Hepatocyte (in vitro differentiated cells): ENCODE data around the gene SLC6A20. TPM values are rescaled to one million over a fixed set of nuclear protein-coding genes. Genes with fewer than 3 reads are reported as not detected.

Source experiments
- DNase-seq: peaks from one replicate; pipeline ENCODE4 v3.0.0-alpha.2; 2016; ENCODE audit warnings: low spot score
- H2AFZ ChIP-seq: fragments of 200-600 bp; sonication (generic); 2 replicates; pipeline ENCODE4 v1.6.0; 2016; ENCODE audit warnings: antibody characterized with exemption, mild to moderate bottlenecking
- H3K27ac ChIP-seq: fragments of 200-600 bp; sonication (generic); 2 replicates; pipeline ENCODE4 v1.5.1; 2016; ENCODE audit warnings: mild to moderate bottlenecking
- H3K27me3 ChIP-seq: fragments of 200-600 bp; sonication (generic); 2 replicates; pipeline ENCODE4 v1.6.1; 2016
- H3K36me3 ChIP-seq: fragments of 200-600 bp; sonication (generic); replicated peaks from 2 replicates; pipeline ENCODE4 v1.5.1; 2016; ENCODE audit warnings: low read depth; ENCODE audit not compliant: insufficient read depth
- H3K4me1 ChIP-seq: fragments of 200-600 bp; sonication (generic); 2 replicates; pipeline ENCODE4 v1.5.1; 2016; ENCODE audit warnings: mild to moderate bottlenecking, moderate library complexity; ENCODE audit not compliant: insufficient read depth
- H3K4me2 ChIP-seq: fragments of 200-600 bp; sonication (generic); 2 replicates; pipeline ENCODE4 v1.6.0; 2016
- H3K4me3 ChIP-seq: fragments of 200-600 bp; sonication (generic); 2 replicates; pipeline ENCODE4 v1.5.1; 2016; ENCODE audit warnings: mild to moderate bottlenecking
- H3K79me2 ChIP-seq: fragments of 200-600 bp; sonication (generic); 2 replicates; pipeline ENCODE4 v1.6.0; 2017; ENCODE audit warnings: mild to moderate bottlenecking
- H3K9me2 ChIP-seq: fragments of 200-600 bp; sonication (generic); replicated peaks from 2 replicates; pipeline ENCODE4 v1.6.0; 2017; ENCODE audit warnings: mild to moderate bottlenecking; ENCODE audit not compliant: insufficient read depth
- H3K9me3 ChIP-seq: fragments of 200-600 bp; sonication (generic); 2 replicates; pipeline ENCODE4 v1.5.1; 2016; ENCODE audit warnings: low read depth, mild to moderate bottlenecking
- H4K20me1 ChIP-seq: fragments of 200-600 bp; sonication (generic); 2 replicates; pipeline ENCODE4 v1.6.0; 2016; ENCODE audit warnings: mild to moderate bottlenecking; ENCODE audit not compliant: insufficient read depth, poor library complexity, severe bottlenecking
- EZH2 ChIP-seq: fragments of 200-600 bp; sonication (generic); IDR thresholded peaks from 2 replicates; pipeline ENCODE4 v1.6.1; 2016; ENCODE audit warnings: antibody characterized with exemption, mild to moderate bottlenecking, borderline replicate concordance
- EZH2phosphoT487 ChIP-seq: fragments of 200-600 bp; sonication (generic); IDR thresholded peaks from one replicate; pipeline ENCODE4 v1.6.1; 2018; ENCODE audit warnings: antibody characterized with exemption, mild to moderate bottlenecking, low read depth, moderate library complexity; ENCODE audit not compliant: unreplicated experiment, severe bottlenecking
- WGBS: methylation state at CpG from one replicate; pipeline ENCODE4 v1.1.6; 2016; ENCODE audit warnings: low lambda C conversion rate; ENCODE audit errors: missing lambda C conversion rate; 5-methylcytosine and 5-hydroxymethylcytosine counted together
- polyA plus RNA-seq: library from polyadenylated mRNA; unstranded; fragments of >200 nt; fragmentation: Nextera tagmentation; extraction: Ambion mirVana; gene quantifications from 2 replicates; pipeline ENCODE4 v1.2.1, GENCODE V29; 2016
- total RNA-seq: library from RNA; depleted of rRNA; stranded (reverse); fragments of >200 nt; gene quantifications from 2 replicates; pipeline ENCODE4 v1.2.3, GENCODE V29; 2014
- TF ChIP-seq, protein P1 (sequence below): fragments of 200-600 bp; sonication (generic); IDR thresholded peaks from 2 replicates; pipeline ENCODE4 v1.5.1; 2016; ENCODE audit warnings: antibody characterized with exemption, mild to moderate bottlenecking; ENCODE audit not compliant: poor library complexity

SLC6A20 gene
- total and polyA plus RNA-seq, 2 experiments from 2014 or later, result 5.7 to 9.6 TPM

DNA sequence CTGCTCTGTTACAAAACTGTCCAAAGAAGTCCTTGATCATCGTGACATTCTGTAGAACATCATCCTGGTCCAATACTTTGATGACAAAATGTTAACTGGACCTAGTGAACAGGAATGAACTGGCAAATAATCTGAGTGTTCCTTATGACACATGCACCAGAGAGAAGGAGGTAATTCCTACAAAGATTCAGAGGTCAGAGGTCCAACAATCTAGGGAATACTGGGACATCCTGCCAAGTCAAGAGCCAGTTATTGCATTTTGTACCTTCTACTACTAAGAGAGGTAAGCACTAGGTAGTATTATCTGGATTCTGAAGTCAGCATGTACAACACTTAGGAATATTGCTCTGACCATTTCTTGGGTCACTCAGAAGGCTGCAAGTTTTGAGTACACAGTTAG is 24.8 kb upstream of the SLC6A20 start:
- H3K36me3 ChIP-seq, result no peaks in the 10 kb centered on the region
- H3K9me2 ChIP-seq, result no peaks in the 10 kb centered on the region
- H4K20me1 ChIP-seq, result no peaks in the 10 kb centered on the region
- no peaks in the 10 kb centered on the region for H3K9me3 ChIP-seq
- no peak for TF ChIP-seq EZH2
- TF ChIP-seq, protein P1, sequence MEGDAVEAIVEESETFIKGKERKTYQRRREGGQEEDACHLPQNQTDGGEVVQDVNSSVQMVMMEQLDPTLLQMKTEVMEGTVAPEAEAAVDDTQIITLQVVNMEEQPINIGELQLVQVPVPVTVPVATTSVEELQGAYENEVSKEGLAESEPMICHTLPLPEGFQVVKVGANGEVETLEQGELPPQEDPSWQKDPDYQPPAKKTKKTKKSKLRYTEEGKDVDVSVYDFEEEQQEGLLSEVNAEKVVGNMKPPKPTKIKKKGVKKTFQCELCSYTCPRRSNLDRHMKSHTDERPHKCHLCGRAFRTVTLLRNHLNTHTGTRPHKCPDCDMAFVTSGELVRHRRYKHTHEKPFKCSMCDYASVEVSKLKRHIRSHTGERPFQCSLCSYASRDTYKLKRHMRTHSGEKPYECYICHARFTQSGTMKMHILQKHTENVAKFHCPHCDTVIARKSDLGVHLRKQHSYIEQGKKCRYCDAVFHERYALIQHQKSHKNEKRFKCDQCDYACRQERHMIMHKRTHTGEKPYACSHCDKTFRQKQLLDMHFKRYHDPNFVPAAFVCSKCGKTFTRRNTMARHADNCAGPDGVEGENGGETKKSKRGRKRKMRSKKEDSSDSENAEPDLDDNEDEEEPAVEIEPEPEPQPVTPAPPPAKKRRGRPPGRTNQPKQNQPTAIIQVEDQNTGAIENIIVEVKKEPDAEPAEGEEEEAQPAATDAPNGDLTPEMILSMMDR, result no peak
- TF ChIP-seq EZH2phosphoT487, result no peak
- 93% methylated on average over 1 of the region's 1 CpG for WGBS
- H3K4me1 ChIP-seq, result peaks cover 17% of the 10 kb centered on the region
- DNase-seq, result no peak
- no peaks in the 10 kb centered on the region for H3K79me2 ChIP-seq
- no peaks in the 10 kb centered on the region for H3K27me3 ChIP-seq
- H3K4me2 ChIP-seq, result no peak overlapping the region
- H3K4me3 ChIP-seq, result no peak overlapping the region
- H2AFZ ChIP-seq, result no peak overlapping the region
- H3K27ac ChIP-seq, result no peak overlapping the region

DNA sequence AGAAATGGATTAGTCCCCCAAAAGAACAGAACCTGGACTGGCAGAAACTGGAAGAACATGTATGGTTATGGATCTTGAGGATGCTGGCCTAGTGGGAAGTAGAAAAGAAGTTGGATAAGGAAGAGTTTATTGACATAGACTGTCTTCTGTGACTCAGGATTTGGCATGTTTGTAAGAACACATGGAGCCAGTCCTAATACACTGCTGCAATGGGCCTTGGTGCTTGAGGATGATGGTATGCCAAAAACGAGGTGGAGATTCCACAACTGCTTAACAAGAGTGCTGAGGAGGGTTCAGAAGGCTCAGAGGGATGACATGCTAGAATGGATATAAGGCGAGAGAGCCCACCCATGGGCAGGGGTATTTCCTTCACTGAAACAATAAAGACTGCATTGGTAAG is 23.2 kb upstream of the SLC6A20 start:
- H3K27me3 ChIP-seq, result no peaks in the 10 kb centered on the region
- H4K20me1 ChIP-seq, result no peaks in the 10 kb centered on the region
- H3K9me3 ChIP-seq, result no peaks in the 10 kb centered on the region
- no peaks in the 10 kb centered on the region for H3K9me2 ChIP-seq
- H3K4me3 ChIP-seq, result no peak overlapping the region
- peaks cover 17% of the 10 kb centered on the region for H3K4me1 ChIP-seq
- 87% methylated on average over 2 of the region's 2 CpGs for WGBS
- no peak overlapping the region for H2AFZ ChIP-seq
- DNase-seq, result no peak
- no peak overlapping the region for H3K4me2 ChIP-seq
- H3K27ac ChIP-seq, result peak overlapping the region; percentile 96
- no peaks in the 10 kb centered on the region for H3K36me3 ChIP-seq
- TF ChIP-seq, protein P1, result no peak
- no peak for TF ChIP-seq EZH2
- no peak for TF ChIP-seq EZH2phosphoT487
- H3K79me2 ChIP-seq, result no peaks in the 10 kb centered on the region

DNA sequence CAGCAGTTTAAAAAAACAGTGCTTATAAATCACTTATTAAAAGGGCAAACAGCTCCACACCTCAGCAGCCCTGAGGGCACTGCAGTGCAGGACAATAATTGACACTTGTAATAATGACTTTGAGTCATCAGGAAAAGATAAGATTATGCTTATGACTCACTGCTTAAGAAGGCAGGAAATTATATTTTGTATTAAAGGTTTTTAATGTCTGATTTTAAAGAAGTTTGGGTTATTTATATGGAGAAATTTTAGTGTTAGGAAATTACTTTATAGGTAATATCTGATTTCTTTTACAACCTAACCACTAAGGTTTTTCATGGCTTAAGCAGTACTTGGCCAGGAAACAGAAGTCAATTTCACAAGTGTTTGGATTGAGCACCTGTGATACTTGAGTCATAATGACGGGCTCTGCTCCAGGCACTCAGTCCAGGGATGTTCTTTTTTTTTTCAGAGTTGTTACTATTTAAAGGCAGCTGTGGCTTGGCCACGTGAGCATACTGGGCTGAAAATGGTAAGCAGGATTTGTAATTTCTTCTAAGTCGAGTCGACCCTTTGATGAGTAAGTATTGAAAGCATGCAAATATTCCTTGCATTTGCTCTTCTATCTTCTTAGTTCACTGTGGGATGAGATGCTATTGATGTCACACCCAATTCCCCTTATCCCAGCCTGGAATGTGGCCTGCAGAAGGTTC is 21.6 kb upstream of the SLC6A20 start:
- WGBS, result 54% methylated on average over 4 of the region's 4 CpGs
- TF ChIP-seq, protein P1, result no peak
- TF ChIP-seq EZH2 (no peak), EZH2phosphoT487 (no peak)

DNA sequence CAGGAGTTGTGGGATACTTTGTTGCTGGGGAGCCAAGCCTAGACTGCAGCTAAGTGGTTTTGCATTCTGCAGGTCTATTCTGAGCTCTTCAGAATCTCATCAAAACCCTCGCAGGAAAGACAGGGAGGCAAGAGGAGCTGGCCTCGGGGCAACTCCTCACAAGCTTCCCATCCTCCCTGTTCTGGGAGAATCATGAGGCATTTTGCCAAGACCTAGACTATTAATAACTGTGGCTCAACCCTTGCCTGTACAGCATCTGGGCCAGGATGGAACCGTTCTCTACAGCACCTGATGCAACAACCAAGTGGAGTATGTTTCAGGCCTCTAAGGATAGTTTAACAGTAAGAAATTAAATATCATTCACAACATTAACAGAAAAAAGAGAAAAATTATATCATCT is 20.2 kb upstream of the SLC6A20 start:
- TF ChIP-seq, protein P1, result no peak
- TF ChIP-seq EZH2 (no peak), EZH2phosphoT487 (no peak)
- DNase-seq, result no peak
- no peaks in the 10 kb centered on the region for H3K79me2 ChIP-seq
- H3K27me3 ChIP-seq, result no peaks in the 10 kb centered on the region
- no peaks in the 10 kb centered on the region for H3K9me3 ChIP-seq
- H3K4me3 ChIP-seq, result no peak overlapping the region
- H3K4me1 ChIP-seq, result peaks cover 17% of the 10 kb centered on the region
- no peaks in the 10 kb centered on the region for H4K20me1 ChIP-seq
- H3K4me2 ChIP-seq, result no peak overlapping the region
- peak overlapping the region; percentile 96 for H3K27ac ChIP-seq
- 80% methylated on average over 3 of the region's 3 CpGs for WGBS
- H2AFZ ChIP-seq, result no peak overlapping the region
- H3K9me2 ChIP-seq, result no peaks in the 10 kb centered on the region
- no peaks in the 10 kb centered on the region for H3K36me3 ChIP-seq

More for the DNA sequence above, 21.6 kb upstream of the SLC6A20 start:
- H3K4me3 ChIP-seq, result no peak overlapping the region
- peak; percentile 81 for DNase-seq
- peaks cover 17% of the 10 kb centered on the region for H3K4me1 ChIP-seq
- H3K27ac ChIP-seq, result peak overlapping the region; percentile 96
- no peak overlapping the region for H2AFZ ChIP-seq
- no peaks in the 10 kb centered on the region for H3K27me3 ChIP-seq
- H3K9me2 ChIP-seq, result no peaks in the 10 kb centered on the region
- H4K20me1 ChIP-seq, result no peaks in the 10 kb centered on the region
- no peaks in the 10 kb centered on the region for H3K9me3 ChIP-seq
- H3K4me2 ChIP-seq, result no peak overlapping the region
- H3K79me2 ChIP-seq, result no peaks in the 10 kb centered on the region
- H3K36me3 ChIP-seq, result no peaks in the 10 kb centered on the region
